ENCODE results near the gene MYO16. TPM values are rescaled to one million over a fixed set of nuclear protein-coding genes. Genes with fewer than 3 reads are reported as not detected.

MYO16 gene
- total RNA-seq, 1 donor, result not detected

DNA sequence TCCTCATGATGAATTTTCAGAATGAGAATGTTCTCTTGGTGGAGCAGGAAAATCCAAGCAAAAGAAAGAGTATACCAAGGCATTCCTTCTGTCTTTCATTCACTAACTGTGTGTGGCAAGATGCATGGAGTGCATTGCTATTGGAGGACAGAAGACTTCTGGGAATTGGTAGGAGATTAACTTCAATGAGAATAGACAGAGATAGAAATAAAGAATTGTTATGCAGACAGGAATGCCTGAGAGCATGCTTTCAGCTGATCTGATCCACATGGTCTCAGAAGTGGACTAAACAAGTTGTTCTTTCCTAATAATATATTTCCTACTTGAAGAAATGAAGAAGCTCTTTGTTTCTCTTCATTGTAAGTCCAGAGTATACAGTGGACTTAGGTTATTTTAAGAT lies 303.6 kb downstream of the MYO16 start:
- no peaks in the 10 kb centered on the region for H4K20me1 ChIP-seq (ENCODE audit: insufficient read depth, low read length)
- H3K79me2 ChIP-seq (ENCODE audit: insufficient read depth, low read length), result no peaks in the 10 kb centered on the region
- no peaks in the 10 kb centered on the region for H3K9me3 ChIP-seq (ENCODE audit: low read depth, low read length)
- H2AFZ ChIP-seq (ENCODE audit: low read length), result no peak overlapping the region
- H3K4me2 ChIP-seq (ENCODE audit: insufficient read depth, low read length), result no peak overlapping the region
- no peak overlapping the region for H3K27ac ChIP-seq (ENCODE audit: low read depth, low read length)
- H3K27me3 ChIP-seq (ENCODE audit: insufficient read depth, low read length), result no peaks in the 10 kb centered on the region
- TF ChIP-seq, protein P1, sequence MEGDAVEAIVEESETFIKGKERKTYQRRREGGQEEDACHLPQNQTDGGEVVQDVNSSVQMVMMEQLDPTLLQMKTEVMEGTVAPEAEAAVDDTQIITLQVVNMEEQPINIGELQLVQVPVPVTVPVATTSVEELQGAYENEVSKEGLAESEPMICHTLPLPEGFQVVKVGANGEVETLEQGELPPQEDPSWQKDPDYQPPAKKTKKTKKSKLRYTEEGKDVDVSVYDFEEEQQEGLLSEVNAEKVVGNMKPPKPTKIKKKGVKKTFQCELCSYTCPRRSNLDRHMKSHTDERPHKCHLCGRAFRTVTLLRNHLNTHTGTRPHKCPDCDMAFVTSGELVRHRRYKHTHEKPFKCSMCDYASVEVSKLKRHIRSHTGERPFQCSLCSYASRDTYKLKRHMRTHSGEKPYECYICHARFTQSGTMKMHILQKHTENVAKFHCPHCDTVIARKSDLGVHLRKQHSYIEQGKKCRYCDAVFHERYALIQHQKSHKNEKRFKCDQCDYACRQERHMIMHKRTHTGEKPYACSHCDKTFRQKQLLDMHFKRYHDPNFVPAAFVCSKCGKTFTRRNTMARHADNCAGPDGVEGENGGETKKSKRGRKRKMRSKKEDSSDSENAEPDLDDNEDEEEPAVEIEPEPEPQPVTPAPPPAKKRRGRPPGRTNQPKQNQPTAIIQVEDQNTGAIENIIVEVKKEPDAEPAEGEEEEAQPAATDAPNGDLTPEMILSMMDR (IDR thresholded peaks at IDR 0.05; ENCODE audit: extremely low read depth, low read depth, low read length), result no peak
- DNase-seq (ENCODE audit: insufficient read length, low spot score, missing footprints), result no peak
- no peak overlapping the region for H3K4me3 ChIP-seq (ENCODE audit: insufficient read depth, low read length)
- no peaks in the 10 kb centered on the region for H3K4me1 ChIP-seq (ENCODE audit: insufficient read depth, low read length)
- H3K36me3 ChIP-seq (ENCODE audit: insufficient read depth, low read length), result no peaks in the 10 kb centered on the region

GRCh38 chr13:108938155-108938554 lies 308.7 kb downstream of the MYO16 start:
- Histone ChIP-seq H3K36me3 (ENCODE audit: insufficient read depth, low read length) (no peaks in the 10 kb centered on the region), H3K4me2 (ENCODE audit: insufficient read depth, low read length) (no peak overlapping the region), H2AFZ (ENCODE audit: low read length) (no peak overlapping the region), H4K20me1 (ENCODE audit: insufficient read depth, low read length) (no peaks in the 10 kb centered on the region), H3K4me1 (ENCODE audit: insufficient read depth, low read length) (no peaks in the 10 kb centered on the region), H3K4me3 (ENCODE audit: insufficient read depth, low read length) (no peak overlapping the region), H3K79me2 (ENCODE audit: insufficient read depth, low read length) (no peaks in the 10 kb centered on the region), H3K9me3 (ENCODE audit: low read depth, low read length) (no peaks in the 10 kb centered on the region), H3K27ac (ENCODE audit: low read depth, low read length) (no peak overlapping the region), H3K27me3 (ENCODE audit: insufficient read depth, low read length) (no peaks in the 10 kb centered on the region)
- TF ChIP-seq, protein P1 (IDR thresholded peaks at IDR 0.05; ENCODE audit: extremely low read depth, low read depth, low read length), result no peak
- DNase-seq (ENCODE audit: insufficient read length, low spot score, missing footprints), result no peak

DNA sequence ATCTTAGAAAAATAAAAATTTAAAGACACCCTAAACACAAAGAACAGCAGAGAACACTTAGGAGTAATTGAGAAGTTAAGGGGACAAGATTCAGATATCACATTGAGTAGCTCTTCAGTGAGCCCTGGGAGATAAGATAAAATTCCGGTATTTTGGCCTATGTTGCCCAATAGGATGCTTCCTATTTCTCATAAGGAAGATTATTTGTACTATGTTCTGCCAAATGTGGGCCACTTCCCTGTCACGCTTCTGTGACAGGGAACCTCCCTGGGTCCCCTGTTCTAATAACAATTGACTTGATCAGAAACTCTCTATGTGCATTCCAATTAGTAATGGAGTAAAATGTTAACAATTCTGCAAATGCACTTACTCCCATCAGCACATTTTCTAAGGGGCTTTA lies 310.7 kb downstream of the MYO16 start:
- TF ChIP-seq, protein P1 (IDR thresholded peaks at IDR 0.05; ENCODE audit: extremely low read depth, low read depth, low read length), result no peak
- DNase-seq (ENCODE audit: insufficient read length, low spot score, missing footprints), result no peak
- Histone ChIP-seq H3K4me1 (ENCODE audit: insufficient read depth, low read length) (no peaks in the 10 kb centered on the region), H3K4me2 (ENCODE audit: insufficient read depth, low read length) (no peak overlapping the region), H4K20me1 (ENCODE audit: insufficient read depth, low read length) (no peaks in the 10 kb centered on the region), H2AFZ (ENCODE audit: low read length) (no peak overlapping the region), H3K4me3 (ENCODE audit: insufficient read depth, low read length) (no peak overlapping the region), H3K27me3 (ENCODE audit: insufficient read depth, low read length) (no peaks in the 10 kb centered on the region), H3K79me2 (ENCODE audit: insufficient read depth, low read length) (no peaks in the 10 kb centered on the region), H3K36me3 (ENCODE audit: insufficient read depth, low read length) (no peaks in the 10 kb centered on the region), H3K27ac (ENCODE audit: low read depth, low read length) (no peak overlapping the region), H3K9me3 (ENCODE audit: low read depth, low read length) (no peaks in the 10 kb centered on the region)

GRCh38 chr13:108943842-108944241 lies 314.4 kb downstream of the MYO16 start:
- Histone ChIP-seq H2AFZ (ENCODE audit: low read length) (no peak overlapping the region), H3K4me3 (ENCODE audit: insufficient read depth, low read length) (no peak overlapping the region), H3K4me2 (ENCODE audit: insufficient read depth, low read length) (no peak overlapping the region), H3K79me2 (ENCODE audit: insufficient read depth, low read length) (no peaks in the 10 kb centered on the region), H4K20me1 (ENCODE audit: insufficient read depth, low read length) (no peaks in the 10 kb centered on the region), H3K27ac (ENCODE audit: low read depth, low read length) (no peak overlapping the region), H3K27me3 (ENCODE audit: insufficient read depth, low read length) (no peaks in the 10 kb centered on the region), H3K36me3 (ENCODE audit: insufficient read depth, low read length) (no peaks in the 10 kb centered on the region), H3K9me3 (ENCODE audit: low read depth, low read length) (no peaks in the 10 kb centered on the region), H3K4me1 (ENCODE audit: insufficient read depth, low read length) (no peaks in the 10 kb centered on the region)
- no peak for DNase-seq (ENCODE audit: insufficient read length, low spot score, missing footprints)
- TF ChIP-seq, protein P1 (IDR thresholded peaks at IDR 0.05; ENCODE audit: extremely low read depth, low read depth, low read length), result no peak

Measured in osteoblast (primary cell).